Panc1 (cell line): ENCODE data around the gene MUS81.
"Not testable (repeated sequence)": the region's sequence is repeated elsewhere in the genome, so short reads cannot be mapped to it uniquely, and the experiment has no call there.

Experiments
- POLR2AphosphoS5 ChIP-seq: IDR thresholded peaks from 2 replicates; pipeline ENCODE4 v1.6.1; 2012; ENCODE audit warnings: mild to moderate bottlenecking, low read depth, low read length, moderate library complexity
- REST ChIP-seq, 2 experiments: IDR thresholded peaks; 2 replicates each; pipeline ENCODE4 v1.6.1; 2011 to 2012; ENCODE audit warnings: low read depth in 2 of 2, control low read depth in 1 of 2, low read length in 1 of 2, mild to moderate bottlenecking in 1 of 2, moderate library complexity in 1 of 2; ENCODE audit not compliant: insufficient read depth in 1 of 2
- SIN3A ChIP-seq: IDR thresholded peaks from 2 replicates; pipeline ENCODE4 v1.6.1; 2012; ENCODE audit warnings: low read depth, mild to moderate bottlenecking, low read length, moderate library complexity, borderline replicate concordance; ENCODE audit not compliant: insufficient read depth
- TCF7L2 ChIP-seq: IDR thresholded peaks from 2 replicates; pipeline ENCODE4 v1.6.1; 2011; ENCODE audit warnings: mild to moderate bottlenecking, low read depth, low read length, inconsistent platforms
- TF ChIP-seq, protein P1 (sequence below): fragments of 450-650 bp; IDR thresholded peaks from 2 replicates; pipeline ENCODE4 v1.5.1; 2017; ENCODE audit warnings: mild to moderate bottlenecking

DNA sequence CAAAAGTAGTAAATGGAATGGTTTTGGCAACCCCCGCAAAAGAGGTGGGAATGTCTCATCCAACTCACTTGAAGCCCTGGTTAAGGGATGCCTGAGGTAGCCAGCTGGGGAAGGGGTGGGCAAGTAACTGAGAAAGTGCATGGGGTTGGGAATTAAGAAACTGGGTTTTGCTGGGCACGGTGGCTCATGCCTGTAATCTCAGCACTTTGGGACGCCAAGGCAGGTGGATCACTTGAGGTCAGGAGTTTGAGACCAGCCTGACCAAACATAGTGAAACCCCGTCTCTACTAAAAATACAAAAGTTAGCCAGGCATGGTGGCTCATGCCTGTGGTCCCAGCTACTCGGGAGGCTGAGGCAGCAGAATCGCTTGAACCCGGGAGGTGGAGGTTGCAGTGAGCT, 11.5 kb upstream of the MUS81 start:
- not testable (repeated sequence) for TF ChIP-seq SIN3A; POLR2AphosphoS5; REST (IDR thresholded peaks at IDR 0.05; ENCODE audit: insufficient read depth in 1 of 2, low read depth in 2 of 2, low read length in 1 of 2); TCF7L2
- TF ChIP-seq, protein P1, sequence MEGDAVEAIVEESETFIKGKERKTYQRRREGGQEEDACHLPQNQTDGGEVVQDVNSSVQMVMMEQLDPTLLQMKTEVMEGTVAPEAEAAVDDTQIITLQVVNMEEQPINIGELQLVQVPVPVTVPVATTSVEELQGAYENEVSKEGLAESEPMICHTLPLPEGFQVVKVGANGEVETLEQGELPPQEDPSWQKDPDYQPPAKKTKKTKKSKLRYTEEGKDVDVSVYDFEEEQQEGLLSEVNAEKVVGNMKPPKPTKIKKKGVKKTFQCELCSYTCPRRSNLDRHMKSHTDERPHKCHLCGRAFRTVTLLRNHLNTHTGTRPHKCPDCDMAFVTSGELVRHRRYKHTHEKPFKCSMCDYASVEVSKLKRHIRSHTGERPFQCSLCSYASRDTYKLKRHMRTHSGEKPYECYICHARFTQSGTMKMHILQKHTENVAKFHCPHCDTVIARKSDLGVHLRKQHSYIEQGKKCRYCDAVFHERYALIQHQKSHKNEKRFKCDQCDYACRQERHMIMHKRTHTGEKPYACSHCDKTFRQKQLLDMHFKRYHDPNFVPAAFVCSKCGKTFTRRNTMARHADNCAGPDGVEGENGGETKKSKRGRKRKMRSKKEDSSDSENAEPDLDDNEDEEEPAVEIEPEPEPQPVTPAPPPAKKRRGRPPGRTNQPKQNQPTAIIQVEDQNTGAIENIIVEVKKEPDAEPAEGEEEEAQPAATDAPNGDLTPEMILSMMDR: not testable (repeated sequence)
